GM12801 (cell line): ENCODE results near the gene SDF4.

Source experiments
- TF ChIP-seq, protein P1 (sequence below): IDR thresholded peaks from one replicate; pipeline ENCODE4 v1.5.1; 2011; ENCODE audit warnings: control low read depth; ENCODE audit not compliant: insufficient read length; ENCODE audit errors: extremely low read depth

SDF4 gene

DNA sequence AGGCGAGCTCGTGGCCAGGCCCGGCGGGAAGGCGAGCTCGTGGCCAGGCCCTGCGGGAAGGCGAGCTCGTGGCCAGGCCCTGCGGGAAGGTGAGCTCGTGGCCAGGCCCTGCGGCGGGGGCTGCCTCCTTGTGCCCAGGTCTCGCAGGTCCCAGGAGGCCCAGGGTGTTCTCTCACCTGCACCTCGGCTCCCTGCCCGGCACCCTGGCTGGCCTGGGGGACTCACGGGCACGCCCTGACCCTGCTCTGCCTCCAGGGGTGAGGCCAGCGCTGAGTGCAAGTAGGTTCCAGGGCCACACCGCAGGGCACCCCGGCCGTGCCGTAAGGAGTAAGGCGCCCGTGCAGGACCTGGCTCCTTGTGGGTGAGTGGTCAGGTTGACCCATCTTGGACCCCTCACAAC, 4.4 kb downstream of the SDF4 start:
- TF ChIP-seq, protein P1, sequence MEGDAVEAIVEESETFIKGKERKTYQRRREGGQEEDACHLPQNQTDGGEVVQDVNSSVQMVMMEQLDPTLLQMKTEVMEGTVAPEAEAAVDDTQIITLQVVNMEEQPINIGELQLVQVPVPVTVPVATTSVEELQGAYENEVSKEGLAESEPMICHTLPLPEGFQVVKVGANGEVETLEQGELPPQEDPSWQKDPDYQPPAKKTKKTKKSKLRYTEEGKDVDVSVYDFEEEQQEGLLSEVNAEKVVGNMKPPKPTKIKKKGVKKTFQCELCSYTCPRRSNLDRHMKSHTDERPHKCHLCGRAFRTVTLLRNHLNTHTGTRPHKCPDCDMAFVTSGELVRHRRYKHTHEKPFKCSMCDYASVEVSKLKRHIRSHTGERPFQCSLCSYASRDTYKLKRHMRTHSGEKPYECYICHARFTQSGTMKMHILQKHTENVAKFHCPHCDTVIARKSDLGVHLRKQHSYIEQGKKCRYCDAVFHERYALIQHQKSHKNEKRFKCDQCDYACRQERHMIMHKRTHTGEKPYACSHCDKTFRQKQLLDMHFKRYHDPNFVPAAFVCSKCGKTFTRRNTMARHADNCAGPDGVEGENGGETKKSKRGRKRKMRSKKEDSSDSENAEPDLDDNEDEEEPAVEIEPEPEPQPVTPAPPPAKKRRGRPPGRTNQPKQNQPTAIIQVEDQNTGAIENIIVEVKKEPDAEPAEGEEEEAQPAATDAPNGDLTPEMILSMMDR: no peak

DNA sequence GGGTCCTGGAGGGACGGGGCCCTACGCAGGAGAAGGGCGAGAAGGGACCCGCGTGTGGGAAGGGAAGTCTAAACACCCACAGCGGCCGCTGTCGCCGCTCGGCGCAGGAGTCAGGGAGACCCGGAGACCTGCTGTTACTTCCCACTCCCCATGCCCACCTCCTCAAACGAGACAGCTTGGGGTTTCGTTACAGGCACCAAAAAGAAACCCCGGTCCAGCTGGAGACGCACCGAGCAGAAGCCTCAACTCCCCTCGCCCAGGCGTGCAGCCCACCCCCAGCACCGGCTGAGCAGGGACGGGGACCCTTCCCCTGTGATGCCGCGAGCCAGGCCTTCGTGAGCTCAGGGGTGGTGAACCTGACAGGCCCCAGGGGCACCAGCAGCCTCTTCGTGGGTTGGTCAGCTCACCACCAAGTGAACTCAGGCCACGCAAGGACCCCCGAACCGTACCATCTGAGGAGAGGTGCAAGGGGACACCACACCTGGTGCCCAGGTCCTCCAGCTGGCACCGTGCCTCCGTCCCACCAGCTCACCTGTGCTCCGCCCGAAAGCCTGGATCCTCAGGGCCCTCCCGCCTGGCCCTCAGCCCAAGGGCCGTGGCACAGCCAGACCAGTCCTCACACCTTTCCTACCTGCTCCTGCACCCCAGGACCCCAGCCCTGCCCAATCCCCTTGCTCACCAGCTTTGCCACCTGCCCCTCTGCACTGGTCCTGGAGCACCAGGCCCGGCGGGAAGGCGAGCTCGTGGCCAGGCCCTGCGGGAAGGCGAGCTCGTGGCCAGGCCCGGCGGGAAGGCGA, 5.0 kb downstream of the SDF4 start:
- TF ChIP-seq, protein P1: no peak

DNA sequence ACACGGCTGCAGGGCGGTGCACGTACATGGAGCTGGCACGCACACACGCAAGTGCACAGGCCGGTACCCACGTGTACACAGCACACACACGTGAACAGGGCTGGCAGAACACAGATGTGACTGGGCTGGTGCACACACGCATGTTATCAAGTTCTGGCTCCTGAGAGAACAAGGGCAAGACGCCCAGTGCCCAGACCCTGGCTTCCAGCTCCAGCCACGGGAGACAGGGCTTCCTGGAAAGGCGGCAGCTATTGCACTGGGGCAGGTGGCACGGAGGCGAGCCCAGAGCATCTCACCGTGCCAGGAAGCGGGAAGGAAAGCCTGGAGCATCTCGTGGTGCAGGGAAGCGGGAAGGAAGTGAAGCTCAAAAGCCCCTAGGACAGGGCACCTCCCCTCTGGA, 5.9 kb downstream of the SDF4 start:
- TF ChIP-seq, protein P1: no peak

DNA sequence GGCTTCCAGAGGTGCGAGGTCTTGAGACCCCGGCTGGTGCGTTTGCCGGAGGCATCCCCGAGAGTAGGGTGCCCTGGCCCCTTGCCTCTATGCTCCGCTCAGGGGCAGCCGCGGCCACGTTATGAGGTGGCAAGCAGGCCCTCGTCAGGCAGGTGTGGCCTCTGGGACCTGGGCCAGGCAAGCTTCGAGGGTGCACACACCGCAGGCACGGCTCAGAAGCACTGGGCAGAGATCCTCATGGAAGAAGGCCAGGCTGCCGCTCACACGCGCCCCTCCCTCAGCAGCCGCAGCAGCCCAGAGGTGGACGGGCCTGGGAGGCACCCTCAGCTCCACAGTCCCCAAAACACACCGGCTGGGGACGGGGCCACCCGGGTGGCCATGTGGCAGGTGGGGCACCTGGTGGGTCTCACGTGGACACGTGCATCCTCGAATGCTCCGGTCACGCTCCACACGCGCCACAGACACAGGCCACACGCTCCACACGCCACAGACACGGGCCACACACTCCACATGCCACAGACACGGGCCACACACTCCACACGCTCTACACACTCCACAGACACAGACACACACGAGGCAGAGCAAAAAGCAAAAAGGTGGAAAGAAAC, 6.5 kb downstream of the SDF4 start:
- TF ChIP-seq, protein P1: no peak

DNA sequence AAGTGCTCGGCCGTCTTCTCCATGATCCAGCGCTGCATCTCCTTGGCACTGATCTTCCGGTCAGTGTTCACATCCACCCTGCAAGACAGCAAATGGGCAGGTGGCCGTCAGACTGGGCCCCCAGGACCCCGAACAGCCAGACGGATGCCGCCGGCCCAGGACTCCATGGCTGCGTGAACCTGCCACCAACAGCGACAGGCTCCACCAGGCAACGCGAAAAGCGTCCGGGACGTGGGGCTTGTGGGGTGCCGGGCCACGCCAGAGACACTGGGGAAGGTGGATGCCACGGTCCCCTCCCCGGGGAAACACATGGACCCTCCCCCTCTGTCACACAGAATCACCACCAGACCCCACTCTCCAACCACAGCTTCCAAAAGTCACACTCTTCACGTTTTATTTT, 7.9 kb downstream of the SDF4 start:
- TF ChIP-seq, protein P1: no peak

DNA sequence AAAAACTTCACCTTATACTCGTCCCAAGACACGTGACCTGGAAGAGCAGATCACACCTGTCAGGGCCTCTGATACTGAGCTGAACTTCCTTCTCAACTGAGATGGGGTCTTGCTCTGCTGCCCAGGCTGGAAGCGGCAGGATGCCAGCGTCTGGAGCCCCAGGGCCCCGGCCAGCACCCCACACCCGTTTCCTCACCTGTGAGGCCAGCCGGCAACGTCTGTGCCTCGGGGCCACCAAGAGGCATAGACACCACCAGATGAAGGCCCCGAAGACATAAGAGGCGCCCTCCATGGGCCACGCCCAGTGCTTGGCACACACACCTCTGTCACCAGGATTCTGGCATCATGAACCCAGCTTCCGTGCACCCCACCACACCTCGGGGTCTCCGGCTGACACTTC, 8.5 kb downstream of the SDF4 start:
- TF ChIP-seq, protein P1: no peak

DNA sequence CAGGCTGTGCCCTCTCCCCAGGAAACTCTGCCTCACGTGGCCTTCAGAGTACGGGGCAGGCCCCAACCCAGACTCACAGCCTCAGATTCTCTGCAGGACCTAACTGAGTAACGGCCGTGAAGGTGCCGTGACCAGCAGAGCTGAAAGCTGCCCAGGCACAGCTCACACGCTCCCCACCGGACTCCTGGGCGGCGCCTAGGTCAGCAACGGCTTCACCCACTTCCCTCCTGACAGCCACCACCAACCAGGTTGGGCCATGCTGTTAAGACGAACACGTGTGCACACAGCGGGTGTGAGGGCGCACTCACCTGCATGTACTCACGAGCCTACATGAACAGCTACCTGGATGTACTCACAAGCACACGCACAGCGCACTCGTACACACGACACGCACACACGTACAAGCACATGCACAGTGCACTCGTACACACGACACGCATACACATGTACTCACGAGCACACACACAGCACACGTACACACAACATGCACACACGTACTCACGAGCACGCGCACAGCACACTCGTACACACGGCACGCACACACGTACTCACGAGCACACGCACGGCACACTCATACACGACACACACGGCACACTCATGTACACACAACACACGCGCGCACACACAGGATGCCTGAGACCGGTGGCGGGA, 9.1 kb downstream of the SDF4 start:
- TF ChIP-seq, protein P1: no peak
